Astrocyte (in vitro differentiated cells and primary cell): ENCODE results near the gene EVX1.

Source experiments
- EZH2 ChIP-seq: IDR thresholded peaks from 2 replicates; pipeline ENCODE4 v1.6.1; 2012; ENCODE audit warnings: mild to moderate bottlenecking, low read length, inconsistent platforms; ENCODE audit not compliant: insufficient read depth
- TF ChIP-seq, protein P1 (sequence below): IDR thresholded peaks from 2 replicates; pipeline ENCODE4 v1.5.1; 2011; ENCODE audit warnings: low read depth, mild to moderate bottlenecking, inconsistent platforms, low read length, moderate library complexity; ENCODE audit not compliant: insufficient read depth

DNA sequence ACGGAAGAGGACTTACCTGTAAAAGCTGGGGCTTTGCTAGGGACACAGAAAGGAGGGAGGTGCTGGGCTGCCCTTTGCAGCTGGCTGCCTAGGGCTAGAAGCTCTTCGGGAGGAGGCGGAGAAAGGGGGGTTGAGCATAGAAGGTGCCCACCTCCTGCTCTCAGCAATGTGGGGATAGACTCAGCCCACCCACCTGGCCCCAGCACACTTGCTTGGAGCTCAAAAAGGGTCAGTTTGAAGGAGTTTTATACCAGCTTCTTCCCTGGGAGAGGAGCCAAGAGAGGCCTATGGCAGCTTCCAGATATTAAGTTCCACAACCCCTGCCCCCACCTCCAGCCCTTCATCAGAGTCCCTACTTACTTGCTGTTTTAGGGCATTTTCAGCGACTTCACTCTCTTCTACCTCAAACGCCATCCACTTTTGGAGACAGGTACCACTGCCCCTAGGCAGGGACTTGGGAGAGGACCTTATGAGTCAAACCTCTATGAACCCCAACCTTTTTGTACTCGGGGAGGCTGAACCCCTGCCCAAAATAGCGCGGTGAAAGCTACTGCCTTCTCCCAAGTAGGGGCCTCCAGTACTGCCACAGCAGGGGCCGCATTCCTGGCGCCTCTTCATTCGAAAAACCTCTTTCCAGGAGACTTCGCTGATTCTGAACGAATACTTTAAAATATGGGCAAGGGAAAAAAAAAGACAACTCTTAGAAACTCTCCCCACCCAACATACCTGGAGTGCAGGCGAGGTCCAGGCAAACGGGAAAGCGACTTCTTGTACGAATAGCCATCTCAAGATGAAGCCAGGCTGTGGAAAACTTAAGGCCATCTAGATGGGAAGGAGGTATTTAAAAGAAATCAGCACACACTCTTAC lies 1.2 kb upstream of the EVX1 start:
- TF ChIP-seq, protein P1, sequence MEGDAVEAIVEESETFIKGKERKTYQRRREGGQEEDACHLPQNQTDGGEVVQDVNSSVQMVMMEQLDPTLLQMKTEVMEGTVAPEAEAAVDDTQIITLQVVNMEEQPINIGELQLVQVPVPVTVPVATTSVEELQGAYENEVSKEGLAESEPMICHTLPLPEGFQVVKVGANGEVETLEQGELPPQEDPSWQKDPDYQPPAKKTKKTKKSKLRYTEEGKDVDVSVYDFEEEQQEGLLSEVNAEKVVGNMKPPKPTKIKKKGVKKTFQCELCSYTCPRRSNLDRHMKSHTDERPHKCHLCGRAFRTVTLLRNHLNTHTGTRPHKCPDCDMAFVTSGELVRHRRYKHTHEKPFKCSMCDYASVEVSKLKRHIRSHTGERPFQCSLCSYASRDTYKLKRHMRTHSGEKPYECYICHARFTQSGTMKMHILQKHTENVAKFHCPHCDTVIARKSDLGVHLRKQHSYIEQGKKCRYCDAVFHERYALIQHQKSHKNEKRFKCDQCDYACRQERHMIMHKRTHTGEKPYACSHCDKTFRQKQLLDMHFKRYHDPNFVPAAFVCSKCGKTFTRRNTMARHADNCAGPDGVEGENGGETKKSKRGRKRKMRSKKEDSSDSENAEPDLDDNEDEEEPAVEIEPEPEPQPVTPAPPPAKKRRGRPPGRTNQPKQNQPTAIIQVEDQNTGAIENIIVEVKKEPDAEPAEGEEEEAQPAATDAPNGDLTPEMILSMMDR: no peak
- TF ChIP-seq EZH2: no peak
